Measurements from ENCODE around the gene CTU1.

Gene CTU1

GRCh38 chr19:51107406-51108065 is 673 bp downstream of the CTU1 start:
- in situ Hi-C loops (cut with MboI; ENCODE audit: low sequenced_read_pairs) = no loop called here

GRCh38 chr19:51103926-51104341 is 4.3 kb downstream of the CTU1 start:
- in situ Hi-C loops (cut with MboI; ENCODE audit: low sequenced_read_pairs) = no loop called here

GRCh38 chr19:51102991-51103390 is 5.2 kb downstream of the CTU1 start:
- in situ Hi-C loops (cut with MboI; ENCODE audit: low sequenced_read_pairs) = no loop called here

- in situ Hi-C loops (cut with MboI; ENCODE audit: low sequenced_read_pairs) = no loop called here
Observed at GRCh38 chr19:51101171-51101865, 6.9 kb downstream of the CTU1 start.

GRCh38 chr19:51100601-51101000 is 7.6 kb downstream of the CTU1 start:
- in situ Hi-C loops (cut with MboI; ENCODE audit: low sequenced_read_pairs) = no loop called here

- in situ Hi-C loops (cut with MboI; ENCODE audit: low sequenced_read_pairs) = no loop called here
Observed at GRCh38 chr19:51099047-51099382, 9.2 kb downstream of the CTU1 start.

GRCh38 chr19:51098365-51099046 is 9.7 kb downstream of the CTU1 start:
- in situ Hi-C loops (cut with MboI; ENCODE audit: low sequenced_read_pairs) = no loop called here

GRCh38 chr19:51097796-51098195 is 10.4 kb downstream of the CTU1 start:
- in situ Hi-C loops (cut with MboI; ENCODE audit: low sequenced_read_pairs) = no loop called here

GRCh38 chr19:51097166-51097738 is 11.0 kb downstream of the CTU1 start:
- in situ Hi-C loops (cut with MboI; ENCODE audit: low sequenced_read_pairs) = no loop called here

- in situ Hi-C loops (cut with MboI; ENCODE audit: low sequenced_read_pairs) = no loop called here
Observed at GRCh38 chr19:51096473-51097165, 11.6 kb downstream of the CTU1 start.

- in situ Hi-C loops (cut with MboI; ENCODE audit: low sequenced_read_pairs) = no loop called here
Observed at GRCh38 chr19:51094696-51095279, 13.4 kb downstream of the CTU1 start.

GRCh38 chr19:51093510-51094345 is 14.5 kb downstream of the CTU1 start:
- in situ Hi-C loops (cut with MboI; ENCODE audit: low sequenced_read_pairs) = no loop called here

GRCh38 chr19:51093101-51093500 is 15.1 kb downstream of the CTU1 start:
- in situ Hi-C loops (cut with MboI; ENCODE audit: low sequenced_read_pairs) = no loop called here

- in situ Hi-C loops (cut with MboI; ENCODE audit: low sequenced_read_pairs) = no loop called here
Observed at GRCh38 chr19:51091895-51092873, 16.0 kb downstream of the CTU1 start.

GRCh38 chr19:51091126-51091525 is 17.1 kb downstream of the CTU1 start:
- in situ Hi-C loops (cut with MboI; ENCODE audit: low sequenced_read_pairs) = no loop called here

GRCh38 chr19:51090471-51090870 is 17.7 kb downstream of the CTU1 start:
- in situ Hi-C loops (cut with MboI; ENCODE audit: low sequenced_read_pairs) = no loop called here

- in situ Hi-C loops (cut with MboI; ENCODE audit: low sequenced_read_pairs) = no loop called here
Observed at GRCh38 chr19:51089786-51090185, 18.4 kb downstream of the CTU1 start.

- in situ Hi-C loops (cut with MboI; ENCODE audit: low sequenced_read_pairs) = no loop called here
Observed at GRCh38 chr19:51086153-51086850, 21.9 kb downstream of the CTU1 start.

Measured in HL-60/S4 treated with retinoic acid at 250 ng/mL for 4 days and 3 days (cell line).